AG09309 (cell line): ENCODE results near the gene AAGAB.

Experiments used
- DNase-seq: peaks from one replicate; pipeline ENCODE4 v3.0.0-alpha.2; 2010; ENCODE audit warnings: low read depth
- H3K4me3 ChIP-seq: 2 replicates; pipeline ENCODE4 v1.5.1; 2011; ENCODE audit warnings: mild to moderate bottlenecking, low read depth, low read length, moderate library complexity; ENCODE audit not compliant: control insufficient read depth
- CTCF ChIP-seq: IDR thresholded peaks from 2 replicates; pipeline ENCODE4 v1.5.1; 2011; ENCODE audit warnings: mild to moderate bottlenecking, low read depth, low read length, inconsistent platforms; ENCODE audit not compliant: insufficient read depth, control insufficient read depth; ENCODE audit errors: missing control alignments

Gene AAGAB

GRCh38 chr15:67201136-67201535 lies 53.3 kb downstream of the AAGAB start:
- no peak for TF ChIP-seq CTCF
- no peak for DNase-seq
- H3K4me3 ChIP-seq = no peak overlapping the region

GRCh38 chr15:67199881-67200763 lies 54.3 kb downstream of the AAGAB start:
- no peak overlapping the region for H3K4me3 ChIP-seq
- no peak for DNase-seq
- no peak for TF ChIP-seq CTCF

DNA sequence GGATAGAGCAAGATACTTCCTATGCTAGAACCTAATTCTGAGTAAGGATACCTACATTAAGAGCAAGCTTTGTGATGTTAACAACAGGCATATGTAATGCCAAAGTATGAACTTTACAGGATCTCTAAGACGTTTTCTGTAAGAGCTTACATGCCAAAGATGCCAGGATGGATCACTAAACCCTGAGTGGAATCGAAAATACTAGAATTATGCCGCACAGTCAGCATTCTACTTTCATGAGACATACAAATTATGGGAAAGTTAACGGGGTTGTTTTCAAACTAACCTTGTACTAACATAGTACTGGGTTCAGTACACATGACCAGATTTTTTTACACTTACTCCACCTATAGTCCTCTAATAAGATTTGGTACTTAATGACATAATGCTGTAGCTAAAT lies 55.1 kb downstream of the AAGAB start:
- no peak overlapping the region for H3K4me3 ChIP-seq
- DNase-seq = no peak
- TF ChIP-seq CTCF = no peak

DNA sequence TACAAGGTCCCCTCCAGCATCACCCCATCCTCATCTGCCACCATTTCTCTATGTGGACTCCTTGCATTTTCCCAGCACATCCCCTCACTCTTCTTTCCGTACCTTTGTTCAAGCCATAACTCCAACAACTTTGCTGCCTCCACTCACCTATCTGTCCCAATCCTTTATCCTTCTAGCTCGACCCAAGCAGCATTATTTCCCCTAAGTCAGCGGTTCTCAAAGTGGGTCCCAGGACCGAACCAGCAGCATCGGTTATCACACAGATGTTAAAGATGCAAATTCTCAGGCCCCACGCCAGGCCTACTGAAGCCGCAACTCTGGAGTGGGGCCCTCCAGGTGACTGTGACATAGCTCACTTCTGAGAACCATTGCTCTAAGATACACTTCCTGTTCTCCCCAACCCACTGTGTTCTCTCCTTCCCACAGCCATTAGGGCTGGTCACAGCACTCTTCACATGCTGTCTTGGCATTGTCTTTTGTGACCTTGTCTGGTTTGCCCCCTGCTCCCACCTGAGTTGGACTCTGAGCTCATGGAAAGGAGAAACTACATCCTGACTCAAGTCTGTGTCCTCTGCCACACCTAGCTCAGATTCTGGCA lies 56.2 kb downstream of the AAGAB start:
- TF ChIP-seq CTCF = no peak
- H3K4me3 ChIP-seq = no peak overlapping the region
- no peak for DNase-seq

- TF ChIP-seq CTCF = no peak
- no peak overlapping the region for H3K4me3 ChIP-seq
- no peak for DNase-seq
Observed at GRCh38 chr15:67197364-67197695, 57.1 kb downstream of the AAGAB start.

DNA sequence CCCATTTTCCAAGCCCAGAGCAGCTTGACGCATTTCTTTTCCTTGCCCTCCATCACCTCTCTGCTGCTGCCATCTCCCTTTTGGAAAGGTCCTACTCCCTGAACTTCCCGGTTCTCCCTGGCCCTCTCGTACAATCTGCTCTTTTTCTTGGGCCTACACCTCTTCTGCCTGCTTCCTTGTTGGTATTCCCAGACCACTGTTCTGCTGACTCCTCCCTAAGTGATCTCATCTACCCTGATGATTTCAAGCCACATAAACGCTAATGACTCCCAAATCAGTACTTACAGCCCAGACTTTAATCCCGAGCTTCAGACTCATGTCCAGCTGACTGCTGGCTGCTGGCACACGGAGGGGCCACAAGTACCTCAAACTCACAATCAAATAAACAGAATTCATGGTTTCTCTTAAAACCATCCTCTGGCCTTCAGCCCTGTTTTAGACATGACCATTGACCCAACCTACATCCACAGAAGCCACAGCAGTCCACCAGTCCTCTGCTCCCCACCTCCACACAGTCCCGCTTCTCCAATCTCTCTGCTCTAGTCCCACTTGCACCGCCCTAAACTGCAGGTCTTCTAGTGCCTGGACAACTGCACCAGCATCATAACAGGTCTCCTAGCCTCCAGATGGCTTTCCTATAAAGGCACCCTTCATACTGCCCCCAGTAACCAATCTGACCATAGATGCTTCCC lies 57.6 kb downstream of the AAGAB start:
- peak; percentile 84 for DNase-seq
- no peak overlapping the region for H3K4me3 ChIP-seq
- TF ChIP-seq CTCF = no peak
